NB4 (cell line): ENCODE measurements around the gene SLCO4A1.

Experiments
- CTCF ChIP-seq: IDR thresholded peaks from one replicate; pipeline ENCODE4 v1.5.1; 2012; ENCODE audit warnings: low read depth, low read length
- MYC ChIP-seq: IDR thresholded peaks from 2 replicates; pipeline ENCODE4 v1.6.1; 2011; ENCODE audit warnings: low read depth, low read length
- POLR2A ChIP-seq: IDR thresholded peaks from 2 replicates; pipeline ENCODE4 v1.6.1; 2011; ENCODE audit warnings: mild to moderate bottlenecking; ENCODE audit not compliant: insufficient read length; ENCODE audit errors: extremely low read depth

GRCh38 chr20:62639765-62640164, 2.5 kb upstream of the SLCO4A1 start:
- no peak for TF ChIP-seq POLR2A
- no peak for TF ChIP-seq CTCF
- TF ChIP-seq MYC = no peak
